NCI-H1092 (cell line): ENCODE data around the gene NUP214.
A peak's percentile ranks its signal among the peaks of the same experiment; 100 is the strongest.
"Not testable (repeated sequence)": the region's sequence is repeated elsewhere in the genome, so short reads cannot be mapped to it uniquely, and the experiment has no call there.

ENCODE experiments used
- DNase-seq: peaks from one replicate; lab custom pipeline; 2025; lab: John Stamatoyannopoulos, UW

The NUP214 gene

DNA sequence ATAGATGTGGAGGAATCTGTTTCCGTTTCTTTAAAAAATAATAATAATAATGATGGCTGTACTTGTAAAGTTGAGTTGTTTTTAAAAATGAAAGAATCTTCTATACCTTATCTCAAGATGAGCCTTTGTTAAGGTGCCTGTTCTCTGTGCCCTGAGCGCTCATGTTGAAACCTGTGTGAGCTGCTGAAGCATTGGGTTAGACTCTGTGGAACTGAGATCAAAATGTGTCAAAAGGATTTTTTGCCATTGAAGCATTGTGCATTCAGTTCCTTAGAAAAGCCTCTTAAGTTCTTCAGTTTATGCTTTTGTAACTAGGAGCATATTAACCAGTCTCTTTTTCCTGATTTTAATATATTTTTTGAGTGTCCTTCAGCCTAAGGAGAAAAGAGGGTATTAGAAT lies 67.7 kb downstream of the NUP214 start:
- DNase-seq = no peak

DNA sequence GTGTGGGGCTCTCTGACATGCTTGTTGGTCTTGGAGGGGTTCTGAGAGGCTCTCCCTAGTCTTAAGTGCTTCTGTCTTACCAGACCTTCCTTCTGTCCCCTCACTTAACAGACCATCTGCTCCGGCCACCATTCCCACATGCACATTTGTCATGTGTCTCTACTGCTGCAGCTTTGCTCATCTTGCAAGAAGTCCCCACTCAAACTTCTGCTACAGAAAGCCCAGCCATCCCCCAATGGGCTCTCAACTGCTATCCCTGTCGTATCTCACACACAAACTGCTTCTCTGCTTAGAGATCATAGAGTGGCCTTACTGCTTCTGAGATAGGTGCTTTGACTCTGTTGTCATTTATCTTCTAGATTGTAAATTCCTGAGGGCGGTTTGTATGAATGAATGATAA lies 69.4 kb downstream of the NUP214 start:
- no peak for DNase-seq

DNA sequence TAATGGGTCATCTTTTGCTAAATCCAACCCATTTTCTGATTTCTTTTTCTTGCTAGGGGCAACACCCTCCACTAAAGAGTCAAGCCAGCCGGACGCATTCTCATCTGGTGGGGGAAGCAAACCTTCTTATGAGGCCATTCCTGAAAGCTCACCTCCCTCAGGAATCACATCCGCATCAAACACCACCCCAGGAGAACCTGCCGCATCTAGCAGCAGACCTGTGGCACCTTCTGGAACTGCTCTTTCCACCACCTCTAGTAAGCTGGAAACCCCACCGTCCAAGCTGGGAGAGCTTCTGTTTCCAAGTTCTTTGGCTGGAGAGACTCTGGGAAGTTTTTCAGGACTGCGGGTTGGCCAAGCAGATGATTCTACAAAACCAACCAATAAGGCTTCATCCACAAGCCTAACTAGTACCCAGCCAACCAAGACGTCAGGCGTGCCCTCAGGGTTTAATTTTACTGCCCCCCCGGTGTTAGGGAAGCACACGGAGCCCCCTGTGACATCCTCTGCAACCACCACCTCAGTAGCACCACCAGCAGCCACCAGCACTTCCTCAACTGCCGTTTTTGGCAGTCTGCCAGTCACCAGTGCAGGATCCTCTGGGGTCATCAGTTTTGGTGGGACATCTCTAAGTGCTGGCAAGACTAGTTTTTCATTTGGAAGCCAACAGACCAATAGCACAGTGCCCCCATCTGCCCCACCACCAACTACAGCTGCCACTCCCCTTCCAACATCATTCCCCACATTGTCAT lies 72.0 kb downstream of the NUP214 start:
- DNase-seq = no peak

DNA sequence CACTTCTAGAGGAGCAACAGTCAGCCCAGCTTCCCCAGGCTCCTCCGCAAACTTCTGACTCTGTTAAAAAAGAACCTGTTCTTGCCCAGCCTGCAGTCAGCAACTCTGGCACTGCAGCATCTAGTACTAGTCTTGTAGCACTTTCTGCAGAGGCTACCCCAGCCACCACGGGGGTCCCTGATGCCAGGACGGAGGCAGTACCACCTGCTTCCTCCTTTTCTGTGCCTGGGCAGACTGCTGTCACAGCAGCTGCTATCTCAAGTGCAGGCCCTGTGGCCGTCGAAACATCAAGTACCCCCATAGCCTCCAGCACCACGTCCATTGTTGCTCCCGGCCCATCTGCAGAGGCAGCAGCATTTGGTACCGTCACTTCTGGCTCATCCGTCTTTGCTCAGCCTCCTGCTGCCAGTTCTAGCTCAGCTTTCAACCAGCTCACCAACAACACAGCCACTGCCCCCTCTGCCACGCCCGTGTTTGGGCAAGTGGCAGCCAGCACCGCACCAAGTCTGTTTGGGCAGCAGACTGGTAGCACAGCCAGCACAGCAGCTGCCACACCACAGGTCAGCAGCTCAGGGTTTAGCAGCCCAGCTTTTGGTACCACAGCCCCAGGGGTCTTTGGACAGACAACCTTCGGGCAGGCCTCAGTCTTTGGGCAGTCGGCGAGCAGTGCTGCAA lies 72.8 kb downstream of the NUP214 start:
- peak; percentile 53 for DNase-seq

DNA sequence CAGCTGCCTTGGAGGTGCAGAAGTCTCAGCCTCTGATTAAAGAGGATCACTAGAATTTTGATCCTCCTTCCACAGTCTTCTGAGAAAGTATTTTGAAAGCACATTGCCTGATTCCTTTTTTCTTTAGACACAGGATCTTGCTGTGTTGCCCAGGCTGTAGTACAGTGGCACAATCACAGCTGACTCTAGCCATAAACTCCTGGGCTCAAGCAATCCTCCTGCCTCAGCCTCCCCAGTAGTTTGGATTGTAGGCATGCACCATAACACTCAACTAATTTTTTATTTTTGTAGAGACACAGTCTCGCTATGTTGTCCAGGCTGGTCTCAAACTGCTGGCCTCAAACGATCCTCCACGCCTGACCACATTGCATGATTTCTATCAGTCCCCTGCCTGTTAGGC lies 76.5 kb downstream of the NUP214 start:
- DNase-seq = no peak

DNA sequence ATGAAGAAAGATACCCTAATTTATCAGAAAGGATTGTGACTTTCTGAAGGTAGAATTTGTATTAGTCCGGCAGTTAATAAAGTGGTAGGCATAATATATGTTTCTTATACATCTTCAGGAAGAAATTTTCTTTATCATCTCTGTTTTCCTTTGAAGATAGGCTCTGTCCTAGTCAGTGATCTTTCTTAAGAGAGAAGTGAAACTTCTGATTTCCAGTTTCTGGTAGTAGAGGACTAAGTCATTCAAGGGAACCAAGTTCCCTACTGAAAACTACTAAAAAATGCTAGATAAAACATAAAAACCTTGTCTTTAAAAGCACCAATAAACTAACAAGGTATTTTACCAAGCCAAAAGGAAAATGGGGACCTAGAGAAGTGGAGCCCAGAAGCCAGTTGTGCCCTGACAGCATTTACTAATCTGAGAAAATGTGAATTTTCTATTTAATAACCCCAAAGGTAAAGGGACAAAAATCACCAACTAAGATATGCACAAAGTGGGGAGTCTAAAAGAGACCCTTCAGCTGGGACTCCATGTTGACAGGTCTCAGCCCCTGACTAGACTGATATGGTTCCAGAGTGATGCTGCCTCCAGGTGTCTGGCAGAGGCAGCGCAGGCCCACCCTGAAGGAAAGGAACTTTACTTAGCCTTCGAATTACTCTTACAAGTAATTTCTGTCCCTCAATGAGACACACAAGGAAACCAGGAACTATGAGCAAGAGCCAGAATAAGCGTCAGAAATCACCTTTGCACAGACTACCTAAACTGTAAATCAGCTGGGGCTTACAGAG lies 78.2 kb downstream of the NUP214 start:
- DNase-seq = no peak

DNA sequence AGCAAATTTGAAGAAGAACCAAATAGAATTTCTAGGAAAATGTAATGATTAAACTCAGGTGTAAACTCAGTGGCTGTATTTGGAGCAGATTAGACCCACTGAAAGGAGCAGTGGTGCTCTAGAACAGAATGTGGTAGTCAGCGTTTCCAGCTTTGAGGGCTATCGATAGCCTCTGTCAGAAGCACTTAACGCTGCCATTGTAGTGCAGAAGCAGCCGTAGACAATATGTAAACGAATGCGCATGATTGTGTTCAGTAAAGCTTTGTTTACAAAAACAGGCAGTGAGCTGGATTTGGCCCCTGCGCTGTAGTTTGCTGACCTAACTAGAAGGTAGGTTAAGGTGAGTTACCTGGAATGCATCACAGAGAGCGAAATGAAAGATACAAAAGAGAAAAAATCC lies 78.9 kb downstream of the NUP214 start:
- DNase-seq = no peak

DNA sequence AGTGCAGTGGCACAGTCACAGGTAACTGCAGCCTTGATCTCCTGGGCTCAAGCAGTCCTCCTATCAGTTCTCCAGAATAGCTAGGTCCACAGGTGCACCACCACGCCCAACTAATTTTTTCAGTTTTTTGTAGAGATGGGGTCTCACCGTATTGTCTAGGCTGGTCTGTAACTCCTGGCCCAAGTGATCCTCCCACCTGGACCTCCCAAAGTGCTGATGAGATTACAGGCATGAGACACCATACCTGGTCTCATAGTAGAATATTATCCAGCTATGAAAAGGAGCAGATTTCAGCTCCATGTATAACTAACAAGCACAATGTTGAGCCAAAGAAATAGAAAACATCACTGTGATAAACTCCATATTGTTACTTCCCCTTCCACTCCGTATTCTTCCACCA lies 81.1 kb downstream of the NUP214 start:
- DNase-seq = no peak

DNA sequence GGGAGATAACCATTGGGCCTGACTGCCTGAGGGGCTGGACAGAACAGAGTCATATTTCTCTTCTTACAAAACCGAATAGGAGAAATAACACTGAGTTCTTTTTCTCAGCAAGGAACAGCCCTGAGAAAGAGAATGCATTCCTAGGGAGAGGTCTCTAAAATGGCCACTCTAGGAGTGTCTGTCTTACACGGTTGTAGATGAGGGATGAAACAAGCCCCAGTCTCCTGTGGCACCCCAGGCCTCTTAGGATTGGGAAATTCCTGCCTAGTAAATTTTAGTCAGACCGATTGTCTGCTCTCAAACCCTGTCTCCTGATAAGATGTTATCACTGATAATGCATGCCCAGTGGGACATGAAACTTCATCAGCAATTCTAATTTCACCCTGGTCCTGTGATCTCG lies 86.5 kb downstream of the NUP214 start:
- not testable (repeated sequence) for DNase-seq

DNA sequence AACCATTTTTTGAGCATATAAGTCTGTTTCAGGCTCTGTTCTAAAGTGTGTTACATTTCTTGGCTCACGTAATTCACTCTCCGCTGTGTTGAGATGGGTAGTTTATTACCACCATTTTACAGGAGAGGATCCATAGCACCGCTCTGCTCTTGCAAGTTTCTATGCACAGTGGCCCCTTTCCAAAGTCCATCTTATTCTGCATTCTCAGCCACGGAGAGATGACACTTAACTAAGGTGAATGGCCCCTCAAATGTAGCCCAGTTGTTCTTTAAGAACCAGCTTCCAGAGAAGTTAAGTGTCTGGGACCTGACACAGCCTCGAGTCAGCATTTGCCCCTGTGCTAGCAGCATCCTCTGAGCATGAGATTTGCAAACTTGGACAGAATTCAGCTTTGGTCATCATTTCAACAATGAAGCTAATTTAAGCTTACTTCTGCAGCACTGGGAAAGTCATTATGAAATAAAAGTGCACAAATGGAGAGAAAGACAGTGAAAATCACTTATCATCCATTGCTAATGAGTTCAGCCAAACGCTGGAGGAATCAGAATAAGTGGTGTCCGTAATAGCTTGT lies 89.0 kb downstream of the NUP214 start:
- DNase-seq = no peak

DNA sequence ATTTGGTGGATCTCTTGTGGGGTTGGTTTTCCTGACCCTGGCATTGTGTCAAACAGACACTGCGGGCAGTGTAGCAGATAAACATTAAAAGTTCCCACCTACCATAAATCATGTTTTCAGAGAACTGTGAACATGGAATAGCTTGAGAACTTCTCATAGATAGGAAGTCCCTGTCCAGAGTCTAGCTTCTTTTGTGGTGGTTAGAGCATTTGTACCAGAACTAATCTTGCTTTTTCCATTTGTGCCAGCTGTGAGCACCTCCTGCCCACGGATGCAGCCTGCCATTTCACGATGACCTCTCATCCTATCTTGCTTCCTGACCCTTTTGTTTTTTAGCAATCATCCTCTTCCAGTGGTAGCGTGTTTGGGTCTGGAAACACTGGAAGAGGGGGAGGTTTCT lies 89.5 kb downstream of the NUP214 start:
- no peak for DNase-seq

DNA sequence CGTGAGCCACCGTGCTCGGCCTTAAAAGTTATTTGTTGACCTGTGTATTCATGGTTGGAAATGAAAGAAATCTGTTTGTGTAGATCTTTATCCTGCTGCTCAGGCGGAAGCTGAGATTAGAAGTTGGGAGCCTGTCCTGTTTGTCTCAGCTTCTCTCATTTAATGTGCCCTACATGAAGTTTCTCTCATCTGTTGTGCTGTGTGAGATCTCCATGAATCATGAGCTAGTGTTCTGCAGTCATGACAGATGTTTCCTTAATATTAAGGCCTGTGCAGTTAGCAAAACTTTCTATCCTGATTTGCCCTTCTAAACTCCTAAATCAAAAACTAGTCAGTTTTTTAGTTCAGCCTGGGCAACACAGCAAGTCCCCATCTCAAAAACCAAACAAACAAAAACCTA lies 91.4 kb downstream of the NUP214 start:
- DNase-seq = no peak

DNA sequence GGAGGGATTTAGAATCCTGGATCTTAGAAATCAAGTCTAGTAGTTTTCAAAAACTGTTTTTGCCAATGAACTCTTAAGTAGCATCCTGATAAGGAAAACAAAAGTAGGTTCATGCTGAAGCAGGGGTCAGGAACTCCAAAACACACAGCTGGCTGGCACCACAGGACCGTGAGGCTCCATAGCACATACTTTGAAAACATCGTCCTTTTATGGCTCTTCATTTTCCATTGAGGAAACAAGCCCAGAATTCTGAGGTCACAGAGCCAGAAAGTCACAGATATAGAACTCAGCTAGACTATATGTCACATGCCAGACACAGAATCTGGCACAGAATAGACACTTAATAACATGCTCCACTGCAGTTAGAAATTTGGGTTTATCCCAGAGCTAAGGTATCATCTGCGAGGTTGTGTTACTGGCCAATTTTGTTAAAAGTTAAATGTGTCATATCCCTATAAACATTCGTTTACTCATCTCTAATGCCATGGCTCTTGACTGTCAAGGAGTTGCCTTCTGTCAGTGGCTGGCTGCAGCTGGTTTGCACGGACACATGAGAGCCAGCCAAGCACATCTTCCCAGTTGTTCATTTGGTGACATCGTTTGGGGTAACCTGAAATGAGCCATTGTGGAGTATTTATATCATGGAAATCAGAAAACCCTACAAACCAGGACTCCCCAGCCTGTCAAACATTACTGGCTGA lies 92.1 kb downstream of the NUP214 start:
- no peak for DNase-seq

DNA sequence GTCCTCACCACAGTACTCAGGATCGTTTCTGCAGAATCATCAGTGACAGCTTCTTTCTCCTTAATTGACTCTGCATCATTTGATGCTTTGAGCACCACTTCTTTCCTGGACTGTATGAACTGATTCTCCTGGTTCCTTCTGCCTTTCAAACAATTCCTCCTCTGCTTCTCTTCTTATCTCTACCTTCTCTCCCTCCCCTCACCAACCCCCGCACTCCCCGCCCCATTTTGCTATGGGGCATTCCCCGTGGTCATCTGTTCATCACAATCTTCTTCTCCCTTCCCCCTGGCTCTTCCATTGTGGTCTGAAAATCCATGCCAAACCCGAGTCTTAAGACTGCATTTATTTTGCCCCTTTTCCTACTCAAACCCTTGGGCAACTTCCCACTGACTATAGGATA lies 93.0 kb downstream of the NUP214 start:
- DNase-seq = no peak

DNA sequence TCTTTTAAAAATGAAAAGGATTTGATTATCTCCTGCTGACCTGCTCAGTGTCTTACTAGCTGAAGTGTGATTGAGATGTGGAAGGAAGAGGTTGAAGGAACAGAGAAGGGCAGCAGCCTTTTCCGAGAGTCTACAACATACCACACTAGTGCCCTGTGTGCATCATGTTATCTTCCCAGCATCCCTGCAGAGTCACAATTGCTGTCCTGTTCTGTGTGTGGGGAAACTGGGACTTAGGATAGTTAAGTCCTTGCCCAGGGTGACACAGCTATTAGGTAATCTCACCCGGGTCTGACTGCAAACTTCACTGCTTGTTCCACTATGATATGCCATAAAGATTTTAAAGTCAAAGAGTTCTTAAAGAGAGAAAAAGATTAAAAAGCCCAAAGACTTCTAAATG lies 95.1 kb downstream of the NUP214 start:
- no peak for DNase-seq

DNA sequence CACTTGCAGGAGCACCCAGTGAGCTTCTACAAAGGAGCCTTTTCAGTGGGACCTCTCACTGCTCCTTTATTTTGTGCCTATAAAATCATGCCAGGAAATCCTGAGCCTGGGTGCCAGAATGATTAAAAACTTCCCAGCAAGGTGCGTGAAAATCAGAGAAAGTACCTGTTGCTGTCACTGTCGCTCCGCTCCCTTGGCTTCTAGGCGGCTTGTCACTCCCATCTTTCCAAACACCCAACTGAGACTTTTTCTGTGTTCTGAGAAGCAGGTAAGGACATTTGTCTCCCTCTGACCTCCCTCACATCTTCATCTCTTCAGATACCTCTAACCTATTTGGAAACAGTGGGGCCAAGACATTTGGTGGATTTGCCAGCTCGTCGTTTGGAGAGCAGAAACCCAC lies 97.1 kb downstream of the NUP214 start:
- no peak for DNase-seq

DNA sequence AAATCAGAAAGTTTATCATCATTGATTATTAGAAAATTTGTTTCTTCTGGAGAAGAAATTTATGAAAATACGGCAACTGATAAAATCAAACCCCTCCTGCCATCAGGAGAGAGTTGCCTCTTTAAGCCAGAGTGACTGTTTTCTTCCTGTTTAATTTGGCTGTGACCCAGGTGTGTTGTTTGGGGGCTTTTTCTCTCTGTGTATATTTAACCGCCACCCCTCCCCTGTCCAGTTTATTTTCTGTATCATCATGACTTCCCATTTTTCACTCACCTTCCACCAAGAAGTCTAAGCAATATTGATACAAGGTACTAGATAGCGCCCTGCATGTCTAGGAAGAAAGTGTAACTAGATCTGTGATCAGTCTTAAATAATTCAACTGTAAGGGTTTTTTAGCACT lies 100.8 kb downstream of the NUP214 start:
- DNase-seq = no peak

DNA sequence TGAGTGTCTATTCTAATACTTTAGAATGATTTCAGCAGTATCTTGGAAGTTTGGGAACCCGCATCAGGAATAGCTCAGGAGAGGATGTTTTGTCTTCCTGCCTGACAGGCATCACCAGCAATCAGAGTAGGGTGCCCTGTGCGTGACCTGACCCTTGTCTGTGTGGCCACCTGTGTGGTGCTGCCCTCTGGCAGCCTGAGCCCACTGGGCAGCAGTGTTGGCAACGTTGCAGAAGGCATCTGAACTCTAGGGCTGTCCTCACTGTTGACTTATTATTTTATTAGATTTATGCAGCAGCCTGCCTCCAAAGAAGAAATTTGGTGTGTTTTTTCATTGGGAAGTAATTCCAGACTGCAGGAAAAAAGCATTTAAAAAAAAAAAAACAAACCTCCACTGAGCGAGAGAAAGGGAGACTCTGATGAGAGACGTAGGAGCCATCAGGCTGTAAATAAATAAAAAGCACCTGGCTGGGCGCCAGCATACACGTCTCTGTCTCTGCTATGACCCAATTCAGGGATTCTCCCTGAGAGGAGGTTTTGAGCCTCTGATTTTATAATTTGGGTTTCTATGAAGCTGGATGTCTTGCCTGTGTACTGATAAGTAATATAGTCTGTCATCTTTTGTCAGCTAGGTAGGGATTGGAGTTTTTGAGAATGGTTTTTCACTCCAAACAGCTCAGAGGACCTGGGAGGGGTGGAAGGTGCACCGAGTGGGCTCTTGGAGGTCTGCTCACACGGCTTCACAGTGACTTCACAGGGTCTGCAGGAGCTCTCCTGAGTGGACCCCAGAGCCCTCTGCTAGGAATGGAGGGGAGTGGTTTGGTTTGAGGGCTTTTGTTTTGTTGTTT lies 101.9 kb downstream of the NUP214 start:
- DNase-seq = peak; percentile 72

DNA sequence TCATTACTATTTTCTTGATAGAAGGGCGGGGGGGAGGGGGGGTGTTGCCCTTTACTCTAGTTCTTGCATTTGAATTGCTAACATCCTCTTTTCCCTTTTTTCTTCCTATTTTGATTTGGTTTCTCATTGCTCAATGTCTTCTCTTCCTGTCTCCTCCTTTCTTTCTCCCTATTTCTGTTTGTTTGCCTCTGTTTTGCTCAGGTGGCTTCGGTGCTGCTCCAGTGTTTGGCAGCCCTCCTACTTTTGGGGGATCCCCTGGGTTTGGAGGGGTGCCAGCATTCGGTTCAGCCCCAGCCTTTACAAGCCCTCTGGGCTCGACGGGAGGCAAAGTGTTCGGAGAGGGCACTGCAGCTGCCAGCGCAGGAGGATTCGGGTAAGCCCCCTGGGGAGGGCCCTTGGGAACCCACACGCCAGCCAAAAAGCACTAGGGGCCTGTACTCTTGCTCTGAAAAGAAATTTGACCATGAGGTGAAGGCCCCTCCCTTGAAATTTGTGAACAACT lies 102.6 kb downstream of the NUP214 start:
- DNase-seq = peak; percentile 87

DNA sequence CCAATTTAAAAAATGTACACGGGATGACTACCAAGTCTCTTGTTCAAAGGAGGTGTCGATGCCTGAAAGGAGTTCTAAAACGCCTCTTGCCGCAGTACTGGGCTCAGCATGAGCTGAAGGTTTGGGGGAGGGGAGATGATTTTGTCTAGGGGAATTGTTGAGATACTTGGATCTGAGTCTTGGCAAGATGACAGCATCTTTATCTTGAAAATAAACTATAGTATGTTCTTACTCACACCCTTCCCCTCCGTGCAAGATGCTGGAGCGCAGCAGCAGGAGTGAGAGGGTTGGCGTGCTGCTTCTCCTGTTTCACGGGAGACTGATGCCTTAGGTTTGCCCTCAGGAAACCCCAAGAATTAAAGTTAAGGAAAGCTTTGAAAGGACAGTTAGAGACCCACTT lies 103.6 kb downstream of the NUP214 start:
- no peak for DNase-seq

DNA sequence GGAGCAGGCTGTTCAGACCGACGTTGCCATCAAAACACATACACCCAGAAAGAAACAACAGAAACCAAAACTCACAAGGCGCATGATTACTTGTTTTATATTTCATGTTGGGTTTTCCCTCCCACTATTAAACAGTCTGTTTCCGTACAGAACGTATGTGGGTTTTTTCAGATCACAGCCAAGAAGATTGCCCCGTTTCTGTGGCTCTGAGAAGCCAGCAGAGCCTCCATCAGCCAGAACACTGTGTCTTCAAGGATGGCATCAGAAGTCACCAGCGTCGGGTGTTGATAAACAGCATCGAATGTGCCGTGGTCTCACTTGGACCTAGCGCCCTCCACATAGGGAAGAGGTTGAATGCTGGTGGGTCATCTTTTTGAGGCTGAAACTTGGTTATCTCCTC lies 108.2 kb downstream of the NUP214 start:
- no peak for DNase-seq
